Pancreas (tissue), 10 donors: Measurements from ENCODE around the gene RELT. TPM values are rescaled to one million over a fixed set of nuclear protein-coding genes. Genes with fewer than 3 reads are reported as not detected.

Source experiments
- ATAC-seq, 4 donors: fragments of 200-7000 bp; cut with Tn5 transposase; one replicate each; pipeline versions ENCODE4 v1.8.0 to v1.9.1; 2020; ENCODE audit warnings: mild to moderate bottlenecking in 4 of 4, moderate library complexity in 4 of 4
- DNase-seq, 6 donors: peaks; one replicate each; pipeline ENCODE4 v3.0.0-alpha.2; 2020
- FAIRE-seq: peaks from 2 replicates; lab custom pipeline; 2012; peaks lifted over from hg19 to GRCh38; lab: Jason Lieb, UNC
- H3K27ac ChIP-seq, 4 donors: fragments of 200-600 bp; sonication (generic); 1 replicate in 3 of 4; 2 replicates in 1 of 4; pipeline versions ENCODE4 v1.5.0 to v1.8.0; 2020
- H3K27me3 ChIP-seq, 4 donors: fragments of 200-600 bp; one replicate each; pipeline ENCODE4 v1.8.0; 2021
- H3K36me3 ChIP-seq, 3 donors: fragments of 200-600 bp; sonication (generic) in 1 of 3; one replicate each; pipeline versions ENCODE4 v1.5.0 to v1.8.0; 2020 to 2021
- H3K4me1 ChIP-seq, 3 donors: fragments of 200-600 bp; one replicate each; pipeline ENCODE4 v1.8.0; 2021
- H3K4me3 ChIP-seq, 4 donors: fragments of 200-600 bp; sonication (generic) in 2 of 4; one replicate each; pipeline versions ENCODE4 v1.5.0 to v1.8.0; 2020 to 2021
- H3K9me3 ChIP-seq, 4 donors: fragments of 200-600 bp; one replicate each; pipeline ENCODE4 v1.8.0; 2021
- CTCF ChIP-seq, 4 donors: fragments of 200-600 bp; sonication (generic) in 3 of 4; IDR thresholded peaks; one replicate each; pipeline versions ENCODE4 v1.5.0 to v1.8.0; 2021; ENCODE audit warnings: antibody characterized with exemption in 4 of 4
- WGBS, 2 donors: extraction: QIAGEN DNeasy Blood & Tissue Kit; methylation state at CpG; one replicate each; pipeline ENCODE4 v1.1.7; 2013; 5-methylcytosine and 5-hydroxymethylcytosine counted together
- intact Hi-C, 3 donors: fragments of 100-400 bp; cut with DNase I; formaldehyde crosslinking; loops; one replicate each; pipeline versions ENCODE4 v1.11.1 to v1.14.2; 2022
- polyA plus RNA-seq, 2 donors: library from polyadenylated mRNA; stranded (reverse); fragments of 200-250 nt; gene quantifications; one replicate each; pipeline ENCODE4 v1.2.3, GENCODE V29; 2013
- total RNA-seq, 6 donors: library from RNA; stranded (reverse); fragmentation: NEBNext Ultra II Directional in 4 of 6; extraction: Animal tissue kit (Norgen Biotek cat#: 25700) in 4 of 6; gene quantifications; one replicate each; pipeline versions ENCODE4 v1.2.1 to v1.2.4, GENCODE V29; 2021 to 2023
- donor health status: healthy with polysubstance abuse.
- donor health status: DM: no; HTN: no; CAD: no; lungs with moderate emphysema.
- donor health status: DM: no; HTN: no; CAD: no.
- donor health status: control.
- donor health status: control.
- donor health status: Bipolar disorder and iron deficiency.
- donor health status: DM: yes; HTN: yes; CAD: no.
- donor health status: DM: no; HTN: no; CAD: no.
- donor health status: DM: no; HTN: no; CAD: no.
- donor health status: DM: yes; HTN: yes; CAD: no.

Gene RELT
- total and polyA plus RNA-seq, 8 donors = 0.23 to 4.7 (median 0.75) TPM

- intact Hi-C loops = loop anchor here in 1 of 3 donors (5.0 kb wide), 1 partner anchor 32 kb away; no protein-coding TSS in a partner anchor
- H3K27me3 ChIP-seq = no peaks in the 10 kb centered on the region
- DNase-seq (peak in 1 of 6 donors; percentile 49), ATAC-seq (peak in 3 of 4 donors; percentile 14 to 38 (median 17)), FAIRE-seq (no peak)
- peaks cover 0 to 9% (median 2%) of the 10 kb centered on the region in 3 donors for H3K36me3 ChIP-seq
- H3K27ac ChIP-seq = no peak overlapping the region
- no peak overlapping the region for H3K4me3 ChIP-seq
- no peaks in the 10 kb centered on the region for H3K9me3 ChIP-seq
- 84 to 89% methylated on average over 19 of the region's 19 CpGs for WGBS, 2 donors
- no peaks in the 10 kb centered on the region for H3K4me1 ChIP-seq
- no peak for TF ChIP-seq CTCF (IDR thresholded peaks at IDR 0.05)
Measured at GRCh38 chr11:73359930-73360742, 16.1 kb upstream of the RELT start.

GRCh38 chr11:73360743-73361369, 15.3 kb upstream of the RELT start:
- 85 to 94% methylated on average over 8 of the region's 8 CpGs for WGBS, 2 donors
- peaks cover 0 to 9% (median 2%) of the 10 kb centered on the region in 3 donors for H3K36me3 ChIP-seq

GRCh38 chr11:73361953-73362776, 14.0 kb upstream of the RELT start:
- DNase-seq (peak in 1 of 6 donors; percentile 60), ATAC-seq (no peak), FAIRE-seq (no peak)
- WGBS, 2 donors = 80% methylated on average over 66 to 70 of the region's 70 CpGs
- Histone ChIP-seq H3K4me3 (no peak overlapping the region), H3K27ac (no peak overlapping the region), H3K36me3 (peaks cover 0 to 9% (median 2%) of the 10 kb centered on the region in 3 donors), H3K27me3 (no peaks in the 10 kb centered on the region), H3K4me1 (no peaks in the 10 kb centered on the region), H3K9me3 (no peaks in the 10 kb centered on the region)
- no peak for TF ChIP-seq CTCF (IDR thresholded peaks at IDR 0.05)
- intact Hi-C loops = no loop called here

More at GRCh38 chr11:73360743-73361369, 15.3 kb upstream of the RELT start:
- no peaks in the 10 kb centered on the region for H3K4me1 ChIP-seq
- no peak for DNase-seq
- no peaks in the 10 kb centered on the region for H3K27me3 ChIP-seq
- intact Hi-C loops = no loop called here
- FAIRE-seq = no peak
- no peak for ATAC-seq
- H3K4me3 ChIP-seq = no peak overlapping the region
- TF ChIP-seq CTCF (IDR thresholded peaks at IDR 0.05) = no peak
- no peak overlapping the region for H3K27ac ChIP-seq
- no peaks in the 10 kb centered on the region for H3K9me3 ChIP-seq

GRCh38 chr11:73363147-73363546, 13.1 kb upstream of the RELT start:
- peak in 2 of 6 donors; percentile 9 to 52 for DNase-seq
- no peak for FAIRE-seq
- no peak for TF ChIP-seq CTCF (IDR thresholded peaks at IDR 0.05)
- ATAC-seq = no peak
- Histone ChIP-seq H3K36me3 (peaks cover 0 to 9% (median 2%) of the 10 kb centered on the region in 3 donors), H3K4me1 (no peaks in the 10 kb centered on the region), H3K27ac (no peak overlapping the region), H3K9me3 (no peaks in the 10 kb centered on the region), H3K4me3 (no peak overlapping the region), H3K27me3 (no peaks in the 10 kb centered on the region)
- intact Hi-C loops = no loop called here
- WGBS, 2 donors = 91% methylated on average over 9 of the region's 9 CpGs
